ENCODE results near the gene SPPL2A.

The SPPL2A gene

GRCh38 chr15:50765195-50765967 is at the start of gene SPPL2A:
Gene SPPL2A, minus strand, starts transcription at chr15:50765706. Its CDS starts 173 bp downstream, at chr15:50765533.
- TF ChIP-seq GATA3 (IDR thresholded peaks at IDR 0.05; ENCODE audit: low read depth, low read length), result no peak
- TF ChIP-seq GATA2 (IDR thresholded peaks at IDR 0.05; ENCODE audit: low read depth, low read length), result no peak

DNA sequence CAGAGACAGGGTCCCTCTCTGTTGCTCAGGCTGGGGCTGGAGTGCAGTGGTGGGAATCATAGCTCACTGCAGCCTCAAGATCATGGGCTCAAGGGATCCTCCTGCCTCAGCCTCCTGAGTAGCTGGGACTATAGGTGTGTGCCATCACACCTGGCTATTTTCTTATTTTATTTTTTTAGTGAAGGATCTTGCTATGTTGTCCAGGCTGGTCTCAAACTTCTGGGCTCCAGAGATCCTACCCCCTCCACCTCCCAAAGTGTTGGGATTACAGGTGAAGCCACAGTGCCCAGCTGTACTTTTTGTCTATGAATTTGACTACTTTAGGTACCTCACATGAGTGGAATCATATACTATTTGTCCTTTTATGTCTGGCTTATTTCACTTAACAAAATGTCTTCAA is 49.1 kb upstream of the SPPL2A start:
- TF ChIP-seq GATA3 (IDR thresholded peaks at IDR 0.05; ENCODE audit: low read depth, low read length), result no peak
- TF ChIP-seq GATA2 (IDR thresholded peaks at IDR 0.05; ENCODE audit: low read depth, low read length), result no peak

- TF ChIP-seq GATA2 (IDR thresholded peaks at IDR 0.05; ENCODE audit: low read depth, low read length) (no peak), GATA3 (IDR thresholded peaks at IDR 0.05; ENCODE audit: low read depth, low read length) (no peak)
Measured at GRCh38 chr15:50813865-50814264, 48.4 kb upstream of the SPPL2A start.

- no peak for TF ChIP-seq GATA2 (IDR thresholded peaks at IDR 0.05; ENCODE audit: low read depth, low read length)
- TF ChIP-seq GATA3 (IDR thresholded peaks at IDR 0.05; ENCODE audit: low read depth, low read length), result no peak
Measured at GRCh38 chr15:50813089-50813488, 47.6 kb upstream of the SPPL2A start.

GRCh38 chr15:50810128-50810527 is 44.6 kb upstream of the SPPL2A start:
- no peak for TF ChIP-seq GATA2 (IDR thresholded peaks at IDR 0.05; ENCODE audit: low read depth, low read length)
- TF ChIP-seq GATA3 (IDR thresholded peaks at IDR 0.05; ENCODE audit: low read depth, low read length), result no peak

DNA sequence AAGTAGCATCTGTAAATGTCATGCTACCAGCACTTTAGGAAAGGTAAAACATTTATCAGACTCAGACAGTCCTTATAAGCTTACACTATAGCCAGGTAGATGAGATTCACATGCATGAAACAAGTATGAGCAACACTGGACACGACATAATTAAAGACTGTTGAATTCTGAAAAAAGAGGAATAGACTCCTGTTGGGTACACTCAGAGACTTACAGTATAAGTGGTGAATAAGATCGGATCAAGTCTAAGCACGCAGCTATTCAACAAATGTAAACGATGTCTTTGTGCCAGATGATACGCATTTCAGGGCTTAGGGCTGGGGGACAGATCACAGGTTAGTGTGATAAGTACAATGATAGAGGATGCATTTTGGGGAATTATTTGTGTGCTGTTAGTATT is 43.2 kb upstream of the SPPL2A start:
- no peak for TF ChIP-seq GATA2 (IDR thresholded peaks at IDR 0.05; ENCODE audit: low read depth, low read length)
- TF ChIP-seq GATA3 (IDR thresholded peaks at IDR 0.05; ENCODE audit: low read depth, low read length), result no peak

- no peak for TF ChIP-seq GATA2 (IDR thresholded peaks at IDR 0.05; ENCODE audit: low read depth, low read length)
- TF ChIP-seq GATA3 (IDR thresholded peaks at IDR 0.05; ENCODE audit: low read depth, low read length), result no peak
Measured at GRCh38 chr15:50803479-50804180, 38.1 kb upstream of the SPPL2A start.

DNA sequence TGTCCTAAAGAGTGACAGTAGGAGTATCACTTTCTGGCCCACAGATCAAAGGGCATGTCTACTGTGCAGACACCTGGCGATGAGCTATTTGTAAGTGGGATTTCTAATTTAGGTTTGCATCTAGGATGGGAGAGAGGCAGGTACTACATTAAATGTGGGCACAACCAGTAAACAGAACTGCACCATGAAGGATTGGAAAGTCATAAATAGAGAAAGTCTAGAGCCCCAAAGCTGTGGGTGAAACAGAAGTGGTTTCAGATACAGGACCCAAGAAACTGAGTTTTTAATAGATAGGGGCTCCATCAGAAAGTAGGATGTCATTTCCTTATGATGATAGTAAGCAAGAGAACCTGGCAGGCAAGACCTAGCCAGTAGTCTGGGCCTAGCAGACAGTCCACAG is 35.2 kb upstream of the SPPL2A start:
- TF ChIP-seq GATA3 (IDR thresholded peaks at IDR 0.05; ENCODE audit: low read depth, low read length) (no peak), GATA2 (IDR thresholded peaks at IDR 0.05; ENCODE audit: low read depth, low read length) (no peak)

DNA sequence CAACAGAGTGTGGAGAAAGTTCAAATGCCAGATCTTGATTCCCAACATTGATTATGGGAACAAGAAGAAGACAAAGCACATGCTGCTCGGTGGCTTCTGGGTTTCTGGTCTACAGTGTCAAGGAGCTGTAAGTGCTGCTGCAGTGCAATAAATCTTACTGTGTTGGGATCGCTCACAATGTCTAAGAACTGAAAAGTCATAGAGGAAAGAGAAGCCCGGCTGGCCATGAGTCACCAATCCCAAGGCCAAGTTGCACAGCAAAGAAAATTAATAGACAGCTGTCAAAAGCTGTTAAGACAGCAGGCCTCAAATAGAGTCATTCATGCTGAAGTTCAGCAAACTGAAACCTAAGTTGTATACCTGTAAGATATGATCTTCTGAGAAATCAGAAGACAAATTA is 33.2 kb upstream of the SPPL2A start:
- TF ChIP-seq GATA2 (IDR thresholded peaks at IDR 0.05; ENCODE audit: low read depth, low read length) (no peak), GATA3 (IDR thresholded peaks at IDR 0.05; ENCODE audit: low read depth, low read length) (no peak)

DNA sequence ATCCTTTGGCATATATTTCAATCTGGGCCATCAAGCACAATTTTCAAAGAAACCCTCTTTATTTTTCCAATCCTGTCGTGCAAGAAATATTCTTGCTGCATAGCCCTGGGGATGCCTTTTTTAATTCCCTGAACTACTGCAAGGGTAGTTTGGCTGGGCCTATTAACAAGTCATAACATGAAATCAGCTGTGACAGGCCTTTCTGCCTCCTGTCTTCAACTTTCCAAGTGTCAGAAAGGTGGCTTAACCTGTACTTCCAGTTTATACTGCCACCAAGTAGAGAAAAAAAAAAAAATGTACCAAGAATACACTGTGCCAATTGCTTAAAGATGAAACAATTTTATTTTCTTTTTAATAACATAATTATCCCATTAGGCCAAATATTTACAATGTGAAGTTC is 32.4 kb upstream of the SPPL2A start:
- TF ChIP-seq GATA2 (IDR thresholded peaks at IDR 0.05; ENCODE audit: low read depth, low read length), result no peak
- TF ChIP-seq GATA3 (IDR thresholded peaks at IDR 0.05; ENCODE audit: low read depth, low read length), result no peak

DNA sequence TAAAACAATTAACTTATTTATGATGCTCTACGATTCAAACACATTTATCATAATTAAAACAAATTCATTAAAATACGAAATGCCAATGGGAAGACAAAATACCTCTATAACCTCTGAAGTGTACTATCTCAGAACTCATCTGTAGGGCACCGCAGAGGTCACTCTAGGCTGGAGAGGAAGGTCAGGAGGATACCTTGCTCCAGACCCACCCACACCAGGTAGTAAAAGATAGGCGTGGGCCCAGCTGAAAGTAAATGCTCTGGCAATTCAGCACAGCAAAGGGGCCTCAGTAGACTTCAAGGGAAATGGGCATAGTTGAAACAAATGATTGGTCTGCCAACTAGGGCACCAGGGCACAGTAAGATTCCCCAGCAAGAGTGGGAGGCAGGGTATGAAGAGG is 26.0 kb upstream of the SPPL2A start:
- no peak for TF ChIP-seq GATA2 (IDR thresholded peaks at IDR 0.05; ENCODE audit: low read depth, low read length)
- no peak for TF ChIP-seq GATA3 (IDR thresholded peaks at IDR 0.05; ENCODE audit: low read depth, low read length)

DNA sequence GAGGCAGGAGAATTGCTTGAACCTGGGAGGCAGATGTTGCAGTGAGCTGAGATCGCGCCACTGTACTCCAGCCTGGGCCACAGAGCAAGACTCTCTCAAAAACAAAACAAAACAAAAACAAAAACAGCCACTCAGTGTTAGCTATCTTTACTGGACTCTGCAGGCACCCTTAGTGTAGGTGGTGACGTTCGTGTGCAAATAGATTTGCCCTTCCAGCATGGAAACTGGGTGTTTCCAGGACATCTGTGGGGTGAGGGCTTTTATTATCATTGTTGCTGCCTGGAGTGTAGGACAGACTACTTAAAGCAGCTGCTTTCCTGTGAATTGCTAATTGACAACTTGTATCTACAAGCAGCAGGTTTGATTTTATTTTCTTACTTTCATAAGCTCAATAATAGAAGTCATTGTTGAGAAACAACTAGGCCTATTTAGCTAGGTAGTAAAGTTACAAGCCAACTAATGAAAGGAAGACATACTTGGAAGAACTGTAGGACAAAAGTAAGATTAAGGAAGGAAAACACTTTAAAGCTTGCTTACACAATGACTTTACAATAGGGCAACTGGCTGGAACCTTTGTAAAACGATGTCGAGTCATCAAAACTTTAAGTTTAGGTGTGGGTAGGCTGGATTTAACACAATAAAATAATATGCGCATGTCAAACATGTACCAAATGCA is 25.4 kb upstream of the SPPL2A start:
- TF ChIP-seq GATA2 (IDR thresholded peaks at IDR 0.05; ENCODE audit: low read depth, low read length), result no peak

DNA sequence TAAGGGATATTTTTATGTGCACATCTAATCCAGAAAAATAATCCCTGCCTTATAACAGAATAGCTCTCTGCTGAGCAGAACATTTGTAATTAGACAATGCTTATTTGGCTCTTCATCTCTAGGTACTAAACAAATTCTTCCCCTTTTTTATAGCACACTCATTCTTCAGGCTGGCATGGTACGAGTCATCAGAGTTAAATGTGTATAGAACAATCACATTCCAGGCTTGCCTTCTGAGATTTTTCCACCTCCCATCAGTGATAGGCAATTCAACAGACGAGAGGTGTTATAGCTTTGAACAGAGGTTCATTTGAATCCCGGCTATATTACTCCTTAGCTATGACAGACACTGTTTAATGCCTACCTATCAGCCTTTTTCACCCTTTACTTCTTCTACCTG is 21.4 kb upstream of the SPPL2A start:
- TF ChIP-seq GATA3 (IDR thresholded peaks at IDR 0.05; ENCODE audit: low read depth, low read length) (no peak), GATA2 (IDR thresholded peaks at IDR 0.05; ENCODE audit: low read depth, low read length) (no peak)

- no peak for TF ChIP-seq GATA3 (IDR thresholded peaks at IDR 0.05; ENCODE audit: low read depth, low read length)
- TF ChIP-seq GATA2 (IDR thresholded peaks at IDR 0.05; ENCODE audit: low read depth, low read length), result no peak
Measured at GRCh38 chr15:50786438-50786837, 20.9 kb upstream of the SPPL2A start.

GRCh38 chr15:50783895-50784294 is 18.4 kb upstream of the SPPL2A start:
- TF ChIP-seq GATA2 (IDR thresholded peaks at IDR 0.05; ENCODE audit: low read depth, low read length) (no peak), GATA3 (IDR thresholded peaks at IDR 0.05; ENCODE audit: low read depth, low read length) (no peak)

Data from SH-SY5Y (cell line).